Measurements from ENCODE around the gene ME3.
"Not testable (repeated sequence)": the region's sequence is repeated elsewhere in the genome, so short reads cannot be mapped to it uniquely, and the experiment has no call there.

ME3 gene

DNA sequence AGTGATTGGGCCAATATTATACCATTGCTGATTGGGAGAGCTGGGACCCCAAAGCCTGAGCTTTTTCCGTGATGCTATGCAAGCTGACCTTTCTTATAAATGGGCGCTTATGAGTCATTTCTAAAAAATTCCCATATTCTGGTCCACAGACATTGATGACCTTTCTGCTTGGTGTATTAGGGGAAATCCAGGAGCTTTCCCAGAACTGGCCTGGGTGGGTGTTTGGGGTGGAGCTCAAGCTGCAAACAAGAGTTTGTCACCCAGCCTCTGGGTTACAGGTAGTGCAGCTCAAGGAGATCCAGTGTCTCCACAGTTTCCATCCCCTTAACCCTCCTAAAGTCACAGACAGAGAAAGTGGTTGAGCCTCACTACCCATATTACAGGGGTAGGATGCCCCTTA, 230.0 kb downstream of the ME3 start:
- H3K4me3 ChIP-seq (ENCODE audit: low read length), result no peak overlapping the region
- no peak for TF ChIP-seq ZNF274 (IDR thresholded peaks at IDR 0.05; ENCODE audit: low read depth, low read length)

- H3K4me3 ChIP-seq (ENCODE audit: low read length), result no peak overlapping the region
- no peak for TF ChIP-seq ZNF274 (IDR thresholded peaks at IDR 0.05; ENCODE audit: low read depth, low read length)
Observed at GRCh38 chr11:86440843-86441242, 231.6 kb downstream of the ME3 start.

DNA sequence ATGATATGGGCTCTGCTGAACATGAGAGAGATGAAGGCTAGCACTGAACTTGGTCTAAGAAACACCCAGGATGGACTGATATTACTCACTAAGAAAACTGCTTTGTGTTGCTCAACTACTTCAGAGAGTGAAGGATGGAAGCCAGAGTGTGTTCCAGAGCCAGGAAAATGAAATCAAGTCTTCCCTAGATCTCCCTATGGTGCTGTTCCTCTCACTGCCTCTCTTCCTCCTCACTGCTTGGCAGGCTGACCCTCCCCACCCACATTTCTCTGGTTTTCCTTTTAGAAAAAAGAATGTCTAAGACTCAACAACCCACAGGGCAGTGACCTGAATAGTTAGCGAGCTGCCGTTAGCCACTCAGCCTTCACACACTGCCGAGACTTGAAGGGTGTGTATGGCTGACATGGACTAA, 232.1 kb downstream of the ME3 start:
- no peak overlapping the region for H3K4me3 ChIP-seq (ENCODE audit: low read length)
- TF ChIP-seq ZNF274 (IDR thresholded peaks at IDR 0.05; ENCODE audit: low read depth, low read length), result no peak

DNA sequence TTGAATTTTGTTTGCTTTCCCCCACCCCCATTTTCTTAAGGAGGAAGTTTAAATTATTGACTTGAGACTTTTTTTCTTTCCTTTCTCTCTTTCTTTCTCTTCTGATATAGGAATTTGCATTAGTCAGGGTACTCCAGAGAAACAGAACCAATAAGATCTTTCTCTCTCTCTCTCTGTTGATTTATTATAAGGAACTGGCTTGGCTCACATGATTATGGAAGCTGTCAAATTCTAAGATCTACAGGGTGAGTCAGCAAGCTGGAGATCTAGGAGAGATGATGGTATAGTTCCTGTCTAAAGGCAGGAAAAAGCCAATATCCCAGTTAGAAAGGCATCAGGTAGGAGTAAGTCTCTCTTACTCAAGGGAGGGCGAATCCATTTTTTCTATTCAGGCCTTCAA, 233.7 kb downstream of the ME3 start:
- no peak for TF ChIP-seq ZNF274 (IDR thresholded peaks at IDR 0.05; ENCODE audit: low read depth, low read length)
- no peak overlapping the region for H3K4me3 ChIP-seq (ENCODE audit: low read length)

DNA sequence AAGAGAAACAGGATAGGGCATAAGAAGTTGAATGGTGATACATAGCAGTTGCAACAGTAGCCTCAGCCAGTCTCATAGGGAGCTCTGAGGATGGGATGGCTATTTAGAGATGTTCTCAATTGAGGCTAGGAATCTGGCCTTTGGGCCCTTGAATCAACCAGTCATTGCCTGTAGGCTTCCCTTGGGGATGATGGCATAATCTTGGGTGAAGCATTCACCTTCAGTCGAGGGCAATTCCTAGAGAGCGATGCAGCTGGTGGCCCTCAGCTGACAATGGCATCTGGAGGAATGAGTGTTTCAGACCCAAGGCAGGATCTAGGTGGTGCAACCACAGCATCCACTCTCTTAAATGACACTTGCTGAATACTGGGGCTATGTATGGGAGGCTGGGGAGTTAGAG, 236.7 kb downstream of the ME3 start:
- TF ChIP-seq ZNF274 (IDR thresholded peaks at IDR 0.05; ENCODE audit: low read depth, low read length), result no peak
- H3K4me3 ChIP-seq (ENCODE audit: low read length), result no peak overlapping the region

- not testable (repeated sequence) for H3K4me3 ChIP-seq (ENCODE audit: low read length)
Observed at GRCh38 chr11:86433361-86434095, 238.9 kb downstream of the ME3 start.

- H3K4me3 ChIP-seq (ENCODE audit: low read length), result peak overlapping the region; percentile 89
- TF ChIP-seq ZNF274 (IDR thresholded peaks at IDR 0.05; ENCODE audit: low read depth, low read length), result no peak
Observed at GRCh38 chr11:86431258-86431657, 241.2 kb downstream of the ME3 start.

DNA sequence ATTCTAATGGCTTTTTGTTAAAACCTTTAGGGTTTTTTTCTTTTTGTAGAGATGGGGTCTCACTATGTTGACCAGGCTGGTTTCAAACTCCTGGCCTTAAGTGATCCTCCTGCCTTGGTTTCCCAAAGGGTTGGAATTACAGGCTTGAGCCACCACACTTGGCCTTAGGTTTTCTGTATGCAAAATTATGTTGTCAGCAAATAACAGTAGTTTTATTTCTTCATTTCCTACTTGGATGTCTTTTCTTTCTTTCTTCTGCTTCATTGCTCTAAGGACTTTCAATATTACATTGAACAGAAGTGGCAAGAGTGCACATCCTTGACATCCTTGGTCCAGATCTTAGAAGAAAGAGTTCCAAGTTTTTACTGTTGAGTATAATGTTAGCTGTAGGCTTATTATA, 245.0 kb downstream of the ME3 start:
- H3K4me3 ChIP-seq (ENCODE audit: low read length), result no peak overlapping the region
- no peak for TF ChIP-seq ZNF274 (IDR thresholded peaks at IDR 0.05; ENCODE audit: low read depth, low read length)

GRCh38 chr11:86423488-86423887, 248.9 kb downstream of the ME3 start:
- not testable (repeated sequence) for H3K4me3 ChIP-seq (ENCODE audit: low read length)

DNA sequence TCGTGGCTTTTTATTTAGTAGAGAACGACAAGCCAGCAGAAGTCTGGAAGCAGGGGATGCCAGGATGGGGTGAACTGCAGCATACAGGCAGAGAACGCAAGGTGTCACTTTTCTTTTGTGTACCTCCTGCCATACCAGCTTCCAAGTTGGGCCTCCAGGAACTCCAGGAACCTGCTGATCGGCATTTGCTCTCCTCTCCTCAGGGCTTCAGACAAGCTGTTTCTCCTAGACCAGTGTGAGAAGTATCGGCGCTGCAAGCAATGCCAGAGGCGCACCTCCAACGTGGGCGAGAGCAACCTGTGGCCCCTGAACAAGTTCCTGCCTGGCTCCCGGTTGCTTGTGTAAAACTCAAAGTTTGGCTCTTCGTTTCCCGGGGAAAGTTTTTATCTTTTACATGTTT, 250.0 kb downstream of the ME3 start:
- no peak for TF ChIP-seq ZNF274 (IDR thresholded peaks at IDR 0.05; ENCODE audit: low read depth, low read length)
- no peak overlapping the region for H3K4me3 ChIP-seq (ENCODE audit: low read length)

DNA sequence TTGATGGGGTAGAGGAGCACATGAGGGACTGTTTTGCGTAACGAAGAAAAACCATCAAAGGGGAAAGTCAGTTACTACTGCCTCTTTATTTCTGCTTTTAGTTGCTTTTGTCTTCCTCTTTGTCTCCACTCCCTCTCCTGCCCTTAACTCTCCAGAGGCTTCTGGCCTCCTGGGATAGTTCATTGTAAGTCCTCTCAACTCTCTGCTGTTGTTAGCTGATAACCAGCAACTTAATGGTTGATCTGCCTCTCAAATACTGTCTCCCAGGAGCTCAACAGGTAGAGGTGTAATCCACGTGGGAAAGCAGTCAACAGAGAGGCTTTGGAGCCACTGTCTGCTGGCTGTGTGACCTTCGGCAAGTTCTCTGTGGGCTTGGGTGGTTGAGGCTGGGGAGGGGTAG, 250.5 kb downstream of the ME3 start:
- no peak for TF ChIP-seq ZNF274 (IDR thresholded peaks at IDR 0.05; ENCODE audit: low read depth, low read length)
- H3K4me3 ChIP-seq (ENCODE audit: low read length), result no peak overlapping the region

DNA sequence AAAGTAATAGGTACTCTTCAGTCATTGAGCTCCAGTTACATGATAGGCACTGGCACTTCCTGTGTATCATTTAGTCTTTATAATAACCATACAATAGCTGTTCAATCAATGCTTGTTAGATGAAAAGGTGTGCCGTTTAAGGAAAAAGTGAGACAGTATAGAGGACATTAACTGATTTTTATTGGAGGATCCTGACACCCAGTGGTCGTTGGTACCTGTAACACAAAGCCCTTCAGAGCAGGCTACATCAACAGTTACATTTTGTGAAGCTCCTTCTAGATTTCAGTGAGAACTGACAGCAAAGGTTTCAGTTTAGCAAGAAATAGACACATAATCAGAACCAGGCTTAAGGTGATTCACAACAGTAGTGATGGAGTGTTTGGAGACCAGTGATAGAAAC, 253.5 kb downstream of the ME3 start:
- H3K4me3 ChIP-seq (ENCODE audit: low read length), result no peak overlapping the region
- TF ChIP-seq ZNF274 (IDR thresholded peaks at IDR 0.05; ENCODE audit: low read depth, low read length), result no peak

- no peak for TF ChIP-seq ZNF274 (IDR thresholded peaks at IDR 0.05; ENCODE audit: low read depth, low read length)
Observed at GRCh38 chr11:86418513-86418912, 253.9 kb downstream of the ME3 start.

DNA sequence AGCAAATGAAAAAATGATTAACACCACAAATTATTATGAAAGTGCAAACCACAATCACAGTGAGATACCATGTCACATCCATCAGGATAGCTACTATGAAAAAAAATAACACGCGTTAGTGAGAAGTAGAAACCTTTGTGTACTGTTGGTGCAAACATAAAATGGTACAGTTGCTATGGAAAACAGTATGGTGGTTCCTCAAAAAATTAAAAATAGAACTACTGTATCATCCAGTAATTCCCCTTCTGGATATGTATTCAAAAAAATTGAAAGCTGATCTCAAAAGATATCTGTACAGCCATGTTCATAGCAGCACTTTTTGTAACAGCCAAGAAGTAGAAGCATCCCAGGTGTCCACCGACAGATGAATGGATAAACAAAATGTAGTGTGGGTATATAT, 254.3 kb downstream of the ME3 start:
- TF ChIP-seq ZNF274 (IDR thresholded peaks at IDR 0.05; ENCODE audit: low read depth, low read length), result no peak
- no peak overlapping the region for H3K4me3 ChIP-seq (ENCODE audit: low read length)

More at GRCh38 chr11:86418513-86418912, 253.9 kb downstream of the ME3 start:
- no peak overlapping the region for H3K4me3 ChIP-seq (ENCODE audit: low read length)

DNA sequence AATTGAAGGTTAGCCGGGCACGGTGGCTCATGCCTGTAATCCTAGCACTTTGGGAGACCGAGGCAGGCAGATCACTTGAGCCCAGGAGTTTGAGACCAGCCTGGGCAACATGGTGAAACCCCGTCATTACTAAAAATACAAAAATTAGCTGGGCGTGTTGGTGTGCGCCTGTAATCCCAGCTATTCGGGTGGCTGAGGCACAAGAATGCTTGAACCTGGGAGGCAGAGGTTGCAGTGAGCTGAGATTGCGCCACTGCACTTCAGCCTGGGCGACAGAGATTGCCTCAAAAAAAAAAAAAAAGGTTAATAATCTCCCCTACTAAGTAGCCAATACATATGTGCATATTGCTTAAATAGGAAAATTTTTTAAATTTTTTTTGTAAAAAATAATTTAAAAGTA, 255.5 kb downstream of the ME3 start:
- H3K4me3 ChIP-seq (ENCODE audit: low read length), result not testable (repeated sequence)

GRCh38 chr11:86416494-86416893, 255.9 kb downstream of the ME3 start:
- H3K4me3 ChIP-seq (ENCODE audit: low read length), result no peak overlapping the region
- TF ChIP-seq ZNF274 (IDR thresholded peaks at IDR 0.05; ENCODE audit: low read depth, low read length), result no peak
